Measurements from ENCODE around the gene HDDC3. TPM values are rescaled to one million over a fixed set of nuclear protein-coding genes. Genes with fewer than 3 reads are reported as not detected.

Gene HDDC3, protein sequence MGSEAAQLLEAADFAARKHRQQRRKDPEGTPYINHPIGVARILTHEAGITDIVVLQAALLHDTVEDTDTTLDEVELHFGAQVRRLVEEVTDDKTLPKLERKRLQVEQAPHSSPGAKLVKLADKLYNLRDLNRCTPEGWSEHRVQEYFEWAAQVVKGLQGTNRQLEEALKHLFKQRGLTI
- 12.9 and 18.1 TPM in 2 replicates for total RNA-seq (2014; rRNA removed; shearing (Covaris generic))

DNA sequence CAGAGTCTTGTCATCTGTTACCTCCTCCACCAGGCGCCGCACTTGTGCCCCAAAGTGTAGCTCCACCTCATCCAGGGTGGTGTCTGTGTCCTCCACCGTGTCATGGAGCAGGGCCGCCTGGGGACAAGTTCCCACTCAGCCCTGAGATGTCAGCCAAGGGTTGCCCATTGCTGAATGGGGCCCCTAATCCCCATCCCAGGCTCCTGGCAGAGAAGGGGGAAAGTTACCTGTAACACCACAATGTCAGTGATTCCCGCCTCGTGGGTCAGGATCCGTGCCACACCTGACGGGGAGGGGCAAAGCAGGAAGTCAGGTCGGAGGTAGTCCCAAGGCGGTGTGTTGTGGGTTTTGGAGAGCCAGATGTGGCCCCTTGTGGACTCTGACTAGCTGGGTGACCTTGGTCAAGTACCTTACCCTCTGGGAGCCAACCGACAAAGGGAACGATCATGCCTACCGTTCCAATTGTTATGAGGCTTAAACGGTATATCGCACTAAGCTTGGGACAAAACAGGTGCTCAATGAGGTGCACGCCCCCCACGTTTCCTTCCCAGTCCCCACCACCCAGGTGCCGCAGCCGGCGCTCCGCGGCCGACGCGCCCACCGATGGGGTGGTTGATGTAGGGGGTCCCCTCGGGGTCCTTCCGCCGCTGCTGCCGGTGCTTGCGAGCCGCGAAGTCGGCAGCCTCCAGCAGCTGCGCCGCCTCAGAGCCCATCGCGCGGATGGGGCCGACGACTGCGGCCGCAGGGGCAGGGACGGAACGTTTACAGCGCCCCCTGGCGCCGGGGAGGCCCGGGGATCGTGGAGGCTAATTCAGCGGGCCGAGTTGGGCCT lies at the start of gene HDDC3:
Gene HDDC3 (minus strand): TSS at position 722 of the 832 bp plus-strand sequence. CDS start 9 bp downstream, at position 713.
- DNase-seq (ENCODE audit: low spot score) = peak; percentile 82

- DNase-seq (ENCODE audit: low spot score) = no peak
Measured at GRCh38 chr15:90982135-90982534, 49.8 kb upstream of the HDDC3 start.

GRCh38 chr15:90981681-90982080 lies 49.3 kb upstream of the HDDC3 start:
- no peak for DNase-seq (ENCODE audit: low spot score)

- no peak for DNase-seq (ENCODE audit: low spot score)
Measured at GRCh38 chr15:90979582-90979981, 47.2 kb upstream of the HDDC3 start.

- DNase-seq (ENCODE audit: low spot score) = no peak
Measured at GRCh38 chr15:90974216-90974615, 41.9 kb upstream of the HDDC3 start.

DNA sequence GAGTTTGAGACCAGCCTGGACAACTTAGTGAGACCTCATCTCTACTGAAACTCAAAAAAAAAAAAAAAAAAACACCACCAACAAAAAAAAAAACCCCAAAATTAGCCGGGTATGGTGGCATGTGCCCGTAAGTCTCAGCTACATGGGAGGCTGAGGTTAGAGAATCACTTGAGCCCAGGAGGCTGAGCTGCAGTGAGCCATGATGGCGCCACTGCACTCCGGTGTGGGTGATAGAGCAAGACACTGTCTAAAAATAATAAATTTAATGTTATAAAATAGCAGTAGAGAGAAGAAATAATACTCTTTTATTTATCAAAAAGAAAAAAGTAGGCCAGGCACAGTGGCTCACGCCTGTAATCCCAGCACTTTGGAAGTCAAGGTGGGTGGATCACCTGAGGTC lies 39.8 kb upstream of the HDDC3 start:
- DNase-seq (ENCODE audit: low spot score) = no peak

DNA sequence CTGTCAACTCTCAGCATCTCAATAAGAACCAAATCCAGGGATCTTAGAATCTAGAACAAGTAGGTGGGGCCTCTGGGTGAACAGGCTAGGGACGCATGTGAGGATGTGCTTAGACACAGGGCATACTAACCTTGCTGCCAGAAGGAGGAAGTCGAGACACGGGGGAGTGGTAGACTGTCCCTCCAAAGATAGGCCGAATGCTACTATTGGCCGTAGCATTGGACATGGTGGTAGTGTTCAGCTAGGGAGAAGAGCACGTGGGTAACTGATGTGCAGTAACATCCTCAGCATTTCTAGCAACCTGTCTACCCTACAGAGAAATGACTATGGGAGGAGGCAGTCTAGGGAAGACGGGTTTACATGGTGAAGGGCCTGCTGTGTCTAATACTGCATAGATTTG lies 37.9 kb upstream of the HDDC3 start:
- no peak for DNase-seq (ENCODE audit: low spot score)

GRCh38 chr15:90968434-90968833 lies 36.1 kb upstream of the HDDC3 start:
- no peak for DNase-seq (ENCODE audit: low spot score)

DNA sequence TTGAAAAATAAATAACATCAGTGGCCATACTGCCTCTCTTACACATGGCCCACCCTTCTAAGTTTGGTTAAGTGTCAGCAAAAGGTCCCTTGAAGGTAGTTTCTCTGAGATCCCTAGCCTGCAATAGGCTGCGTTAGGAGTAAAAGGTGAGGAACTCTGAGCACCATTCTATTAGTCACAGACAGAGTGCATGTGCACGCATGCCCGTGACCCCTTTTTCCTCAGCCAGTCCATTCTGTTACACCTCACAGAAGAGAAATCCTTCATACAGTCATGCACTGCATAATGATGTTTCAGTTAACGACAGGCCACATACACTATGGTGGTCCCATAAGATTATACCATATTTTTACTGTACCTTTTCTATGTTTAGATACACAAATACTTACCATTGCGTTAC lies 34.9 kb upstream of the HDDC3 start:
- no peak for DNase-seq (ENCODE audit: low spot score)

DNA sequence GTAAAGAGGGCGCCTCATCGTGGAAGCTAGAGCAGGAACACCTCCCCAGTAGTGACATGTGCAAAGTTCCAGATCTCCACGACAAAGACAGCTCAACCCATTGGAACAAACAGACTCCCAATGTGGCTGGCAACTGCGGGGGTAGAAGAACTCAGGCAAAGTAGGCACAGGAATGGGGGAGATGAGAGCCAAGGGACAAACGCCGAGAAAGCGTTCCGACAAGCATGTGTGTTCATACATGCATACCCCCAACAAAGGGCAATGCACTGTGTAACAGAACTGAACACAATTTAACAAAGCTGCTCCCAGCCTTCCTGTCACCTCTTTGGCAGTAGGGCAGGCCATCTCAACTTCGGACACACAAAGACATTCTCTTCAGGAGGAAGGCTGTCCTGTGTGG lies 33.9 kb upstream of the HDDC3 start:
- DNase-seq (ENCODE audit: low spot score) = no peak

DNA sequence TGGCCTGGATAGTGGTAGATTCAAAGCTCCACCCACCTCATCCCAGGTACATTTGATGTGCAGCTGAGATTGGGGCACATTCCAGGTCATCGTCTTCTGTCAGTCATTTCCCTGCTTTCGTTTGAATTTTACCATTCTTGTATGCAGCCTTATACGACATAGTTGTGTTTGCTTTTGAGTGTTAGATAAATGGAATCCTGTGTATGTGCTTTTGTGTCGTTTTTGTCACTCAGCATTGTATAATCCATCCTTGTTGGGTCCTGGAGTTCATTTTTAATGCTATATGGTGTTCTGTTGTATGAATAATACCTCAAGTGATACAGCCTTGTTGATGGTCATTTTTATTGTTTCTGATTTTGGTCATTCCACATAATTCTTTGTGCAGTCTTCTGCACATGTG lies 29.7 kb upstream of the HDDC3 start:
- no peak for DNase-seq (ENCODE audit: low spot score)

- DNase-seq (ENCODE audit: low spot score) = no peak
Measured at GRCh38 chr15:90960298-90961091, 28.1 kb upstream of the HDDC3 start.

- DNase-seq (ENCODE audit: low spot score) = no peak
Measured at GRCh38 chr15:90959894-90960293, 27.5 kb upstream of the HDDC3 start.

DNA sequence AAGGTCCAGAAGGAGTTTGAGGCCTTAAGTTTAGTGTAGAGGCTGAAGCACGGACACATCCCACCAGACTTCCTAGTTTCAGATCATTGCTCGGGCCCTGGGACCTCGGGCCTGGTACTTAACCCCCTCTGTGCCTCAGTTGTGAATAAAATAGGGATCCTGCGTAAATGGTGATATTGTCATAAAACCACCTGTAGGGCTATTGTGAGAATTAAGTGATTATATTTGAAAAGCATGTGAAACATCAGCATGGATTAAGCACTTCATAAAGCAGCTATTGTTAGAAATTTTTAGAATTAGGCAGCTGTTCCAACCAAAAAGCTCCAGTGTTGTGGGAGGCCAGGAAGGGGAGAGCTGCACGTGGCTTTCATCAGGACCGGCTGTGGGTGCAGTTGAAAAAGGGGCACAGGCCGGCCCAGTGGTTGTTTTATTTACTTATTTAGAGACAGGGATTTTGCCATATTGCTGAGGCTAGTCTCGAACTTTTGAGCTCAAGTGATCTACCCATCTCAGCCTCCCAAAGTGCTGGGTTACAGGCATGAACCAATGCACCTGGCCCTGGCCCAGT lies 26.8 kb upstream of the HDDC3 start:
- no peak for DNase-seq (ENCODE audit: low spot score)

DNA sequence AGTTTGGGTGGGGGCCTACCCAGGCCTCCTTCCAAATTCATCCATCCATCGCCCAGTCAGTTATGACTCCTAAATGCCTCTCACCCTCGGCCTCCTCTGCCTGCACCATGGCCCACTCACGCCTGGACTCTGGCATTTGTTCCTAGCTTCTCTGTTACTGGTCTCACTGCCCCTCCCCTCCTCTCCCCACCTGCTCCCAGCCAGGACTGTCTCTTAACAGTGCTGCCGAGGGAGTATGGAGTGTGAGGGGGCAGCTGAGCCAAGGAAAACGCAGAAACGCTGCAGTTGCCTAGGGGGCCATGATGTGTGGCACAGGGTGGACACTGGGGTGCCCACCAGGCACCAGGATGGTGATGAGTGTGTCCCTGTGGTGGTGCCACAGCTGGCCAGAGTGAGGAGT lies 25.4 kb upstream of the HDDC3 start:
- DNase-seq (ENCODE audit: low spot score) = no peak

DNA sequence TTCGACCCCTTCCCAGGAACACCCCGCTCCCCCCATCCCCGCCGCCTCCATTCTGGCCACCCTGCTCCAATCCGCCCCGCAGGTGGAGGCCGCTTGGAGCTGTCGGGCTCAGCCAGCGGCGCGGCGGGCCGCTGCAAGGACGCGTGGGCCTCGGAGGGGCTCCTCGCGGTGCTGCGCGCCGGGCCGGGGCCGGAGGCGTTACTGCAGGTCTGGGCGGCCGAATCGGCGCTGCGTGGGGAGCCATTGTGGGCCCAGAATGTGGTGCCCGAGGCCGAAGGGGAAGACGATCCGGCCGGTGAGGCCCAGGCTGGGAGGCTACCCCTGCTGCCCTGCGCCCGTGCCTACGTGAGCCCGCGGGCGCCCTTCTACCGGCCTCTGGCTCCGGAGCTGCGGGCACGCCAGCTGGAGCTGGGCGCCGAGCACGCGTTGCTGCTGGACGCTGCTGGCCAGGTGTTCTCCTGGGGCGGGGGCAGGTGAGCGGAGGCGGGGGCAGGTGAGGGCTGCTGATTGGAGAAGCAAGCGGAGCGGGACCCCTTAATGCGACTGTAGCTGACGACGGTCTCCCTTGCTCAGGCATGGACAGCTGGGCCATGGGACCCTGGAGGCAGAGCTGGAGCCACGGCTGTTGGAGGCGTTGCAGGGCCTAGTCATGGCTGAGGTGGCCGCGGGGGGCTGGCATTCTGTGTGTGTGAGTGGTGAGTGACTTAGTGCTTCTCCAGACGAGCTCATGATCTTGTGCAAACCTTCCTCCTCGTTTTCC lies 24.9 kb upstream of the HDDC3 start:
- no peak for DNase-seq (ENCODE audit: low spot score)

DNA sequence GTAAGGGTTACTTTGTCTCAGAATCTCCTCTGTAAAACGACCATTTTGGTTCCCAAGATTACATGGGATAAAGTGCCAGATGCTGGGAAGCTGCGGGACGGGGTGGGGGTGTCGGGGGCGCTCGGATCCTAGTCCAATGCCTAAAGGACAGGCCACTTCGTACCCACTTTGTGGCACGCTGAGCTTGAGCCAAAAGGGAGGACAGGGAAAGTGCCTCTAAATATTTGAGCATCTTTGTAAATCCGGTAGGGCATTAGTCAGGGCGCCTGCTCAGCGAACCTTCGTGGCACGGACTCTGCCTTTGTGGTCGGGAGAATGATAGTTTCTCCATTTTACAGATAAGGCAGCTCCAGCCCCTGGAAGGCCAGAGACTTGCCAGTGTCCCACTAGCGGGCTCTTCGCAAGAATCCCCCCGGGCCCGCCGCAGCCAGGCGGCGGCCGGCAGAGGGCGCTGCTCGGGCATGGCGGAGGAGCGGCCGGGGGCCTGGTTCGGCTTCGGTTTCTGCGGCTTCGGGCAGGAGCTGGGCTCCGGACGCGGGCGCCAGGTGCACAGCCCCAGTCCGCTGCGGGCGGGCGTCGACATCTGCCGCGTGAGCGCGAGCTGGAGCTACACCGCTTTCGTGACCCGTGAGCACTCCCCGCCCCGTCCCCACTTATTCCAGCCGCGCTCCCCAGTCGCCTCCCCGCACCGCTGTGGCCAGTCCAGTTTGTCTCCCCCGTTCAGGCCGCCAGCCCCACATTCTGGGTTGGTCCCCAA lies 24.1 kb upstream of the HDDC3 start:
- DNase-seq (ENCODE audit: low spot score) = no peak

DNA sequence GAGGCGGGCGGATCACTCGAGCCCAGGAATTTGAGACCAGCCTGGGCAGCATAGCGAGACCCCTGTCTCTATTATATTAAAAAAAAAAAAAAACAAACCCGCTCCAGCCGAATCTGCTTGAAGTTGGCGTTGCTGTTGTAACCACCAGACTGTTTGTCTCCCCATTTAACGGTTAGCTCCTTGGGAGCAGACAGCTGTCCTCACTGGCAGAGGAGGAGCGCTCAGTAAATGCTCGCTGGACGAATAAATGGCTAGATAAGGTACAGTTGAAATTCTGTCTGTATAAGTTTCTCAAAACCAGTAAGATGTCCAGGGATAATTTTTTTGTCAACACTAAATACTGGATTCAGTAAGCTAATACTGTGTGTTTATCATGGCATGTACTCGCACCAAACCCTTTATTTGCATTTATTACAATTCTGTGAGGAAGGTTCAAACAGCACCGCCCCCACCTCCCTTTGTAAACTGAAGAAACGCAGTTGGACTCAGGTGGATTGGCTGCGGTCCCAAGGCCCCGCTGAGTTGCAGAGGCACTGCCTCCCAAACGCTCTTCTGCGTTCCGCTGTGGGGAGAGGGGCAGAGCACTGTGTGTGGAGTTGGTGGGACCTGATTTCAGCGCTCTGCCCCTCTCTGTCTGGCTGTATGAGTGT lies 23.4 kb upstream of the HDDC3 start:
- DNase-seq (ENCODE audit: low spot score) = no peak

- no peak for DNase-seq (ENCODE audit: low spot score)
Measured at GRCh38 chr15:90954712-90955623, 22.6 kb upstream of the HDDC3 start, which contains the start of gene RCCD1. RCCD1 (plus strand) TSS chr15:90954884; CDS start chr15:90956735, 1,851 bp downstream.
